ENCODE results near the gene C8B.

- TF ChIP-seq CTCF (IDR thresholded peaks at IDR 0.05) (no peak), POLR2AphosphoS5 (IDR thresholded peaks at IDR 0.05; ENCODE audit: insufficient read depth in 1 of 2, low read depth in 1 of 2) (no peak), POLR2A (IDR thresholded peaks at IDR 0.05) (no peak)
These were observed 13.0 kb upstream of the C8B start for GRCh38 chr1:56978819-56979218.
